ENCODE results near the gene SLC1A5.
A peak's percentile ranks its signal among the peaks of the same experiment; 100 is the strongest.
"Not testable (repeated sequence)": the region's sequence is repeated elsewhere in the genome, so short reads cannot be mapped to it uniquely, and the experiment has no call there.

The SLC1A5 gene

GRCh38 chr19:46802152-46802551 is 13.8 kb upstream of the SLC1A5 start:
- no peak for DNase-seq (ENCODE audit: low read depth in 2 of 2)

GRCh38 chr19:46798713-46799112 is 10.3 kb upstream of the SLC1A5 start:
- no peak for DNase-seq (ENCODE audit: low read depth in 2 of 2)

- DNase-seq (ENCODE audit: low read depth in 2 of 2), result no peak
Measured at GRCh38 chr19:46797881-46798280, 9.5 kb upstream of the SLC1A5 start.

- DNase-seq (ENCODE audit: low read depth in 2 of 2), result no peak
Measured at GRCh38 chr19:46791944-46792343, 3.5 kb upstream of the SLC1A5 start.

- DNase-seq (ENCODE audit: low read depth in 2 of 2), result no peak
Measured at GRCh38 chr19:46789371-46789770, 977 bp upstream of the SLC1A5 start.

GRCh38 chr19:46788968-46789338 is 559 bp upstream of the SLC1A5 start:
- no peak for DNase-seq (ENCODE audit: low read depth in 2 of 2)

GRCh38 chr19:46787331-46788261 is 798 bp downstream of the SLC1A5 start:
- no peak for DNase-seq (ENCODE audit: low read depth in 2 of 2)

- DNase-seq (ENCODE audit: low read depth in 2 of 2), result no peak
Measured at GRCh38 chr19:46787040-46787330, 1.4 kb downstream of the SLC1A5 start.

GRCh38 chr19:46786236-46787039 is 2.0 kb downstream of the SLC1A5 start:
- DNase-seq (ENCODE audit: low read depth in 2 of 2), result peak; percentile 72 to 86

GRCh38 chr19:46785980-46786235 is 2.5 kb downstream of the SLC1A5 start:
- no peak for DNase-seq (ENCODE audit: low read depth in 2 of 2)

GRCh38 chr19:46785054-46785979 is 3.1 kb downstream of the SLC1A5 start:
- DNase-seq (ENCODE audit: low read depth in 2 of 2), result no peak

- peak; percentile 42 to 43 for DNase-seq (ENCODE audit: low read depth in 2 of 2)
Measured at GRCh38 chr19:46784262-46785053, 3.9 kb downstream of the SLC1A5 start.

GRCh38 chr19:46783670-46784069 is 4.7 kb downstream of the SLC1A5 start:
- DNase-seq (ENCODE audit: low read depth in 2 of 2), result no peak

- no peak for DNase-seq (ENCODE audit: low read depth in 2 of 2)
Measured at GRCh38 chr19:46782355-46783019, 5.9 kb downstream of the SLC1A5 start.

- not testable (repeated sequence) for DNase-seq (ENCODE audit: low read depth in 2 of 2)
Measured at GRCh38 chr19:46777956-46778645, 10.3 kb downstream of the SLC1A5 start.

GRCh38 chr19:46776927-46777911 is 11.2 kb downstream of the SLC1A5 start:
- no peak for DNase-seq (ENCODE audit: low read depth in 2 of 2)

GRCh38 chr19:46775642-46776258 is 12.6 kb downstream of the SLC1A5 start:
- DNase-seq (ENCODE audit: low read depth in 2 of 2), result no peak

GRCh38 chr19:46773018-46773399 is 15.4 kb downstream of the SLC1A5 start:
- DNase-seq (ENCODE audit: low read depth in 2 of 2), result no peak
